ENCODE measurements around the gene DTX3L. TPM values are rescaled to one million over a fixed set of nuclear protein-coding genes. Genes with fewer than 3 reads are reported as not detected.
A peak's percentile ranks its signal among the peaks of the same experiment; 100 is the strongest.
"Not testable (repeated sequence)": the region's sequence is repeated elsewhere in the genome, so short reads cannot be mapped to it uniquely, and the experiment has no call there.

The DTX3L gene
- total RNA-seq, 2 donors from 2014 or later: 30.4 to 65.2 TPM

- Mint-ChIP-seq H3K27ac (no peak overlapping the region), H3K36me3 (peaks cover 35 to 45% of the 10 kb centered on the region in 2 donors), H3K9me3 (no peaks in the 10 kb centered on the region)
- DNase-seq (ENCODE audit: low spot score in 2 of 2): no peak
- no peak for ATAC-seq
Observed at GRCh38 chr3:122555275-122556071, 8.7 kb upstream of the DTX3L start.

GRCh38 chr3:122557356-122557755 lies 6.8 kb upstream of the DTX3L start:
- H3K9me3 Mint-ChIP-seq: no peaks in the 10 kb centered on the region
- ATAC-seq (no peak), DNase-seq (ENCODE audit: low spot score in 2 of 2) (no peak)
- peaks cover 28 to 42% of the 10 kb centered on the region in 2 donors for H3K36me3 Mint-ChIP-seq
- no peak overlapping the region for H3K27ac Mint-ChIP-seq

- H3K27ac Mint-ChIP-seq: no peak overlapping the region
- H3K36me3 Mint-ChIP-seq: peaks cover 25 to 45% of the 10 kb centered on the region in 2 donors
- DNase-seq (ENCODE audit: low spot score in 2 of 2) (no peak), ATAC-seq (no peak)
- no peaks in the 10 kb centered on the region for H3K9me3 Mint-ChIP-seq
Observed at GRCh38 chr3:122558605-122559004, 5.5 kb upstream of the DTX3L start.

GRCh38 chr3:122559906-122560305 lies 4.2 kb upstream of the DTX3L start:
- H3K9me3 Mint-ChIP-seq: no peaks in the 10 kb centered on the region
- peak overlapping the region in 1 of 2 donors; percentile 8 for H3K27ac Mint-ChIP-seq
- peaks cover 32 to 55% of the 10 kb centered on the region in 2 donors for H3K36me3 Mint-ChIP-seq
- ATAC-seq: no peak
- no peak for DNase-seq (ENCODE audit: low spot score in 2 of 2)

- peak overlapping the region; percentile 82 to 87 for H3K27ac Mint-ChIP-seq
- DNase-seq (ENCODE audit: low spot score in 2 of 2) (peak in 1 of 2 donors; percentile 63), ATAC-seq (peak; percentile 13 to 25)
- peaks cover 27 to 56% of the 10 kb centered on the region in 2 donors for H3K36me3 Mint-ChIP-seq
- no peaks in the 10 kb centered on the region for H3K9me3 Mint-ChIP-seq
Observed at GRCh38 chr3:122560680-122561079, 3.5 kb upstream of the DTX3L start.

- ATAC-seq (no peak), DNase-seq (ENCODE audit: low spot score in 2 of 2) (no peak)
- H3K36me3 Mint-ChIP-seq: peaks cover 31 to 66% of the 10 kb centered on the region in 2 donors
- H3K27ac Mint-ChIP-seq: peak overlapping the region; percentile 97 to 100
- H3K9me3 Mint-ChIP-seq: no peaks in the 10 kb centered on the region
Observed at GRCh38 chr3:122562923-122563716, 1.0 kb upstream of the DTX3L start.

- H3K36me3 Mint-ChIP-seq: peaks cover 36 to 71% of the 10 kb centered on the region in 2 donors
- H3K27ac Mint-ChIP-seq: peak overlapping the region; percentile 97 to 100
- peak in 1 of 2 donors; percentile 19 for DNase-seq (ENCODE audit: low spot score in 2 of 2)
- H3K9me3 Mint-ChIP-seq: no peaks in the 10 kb centered on the region
- peak in 1 of 2 donors; percentile 7 for ATAC-seq
Observed at GRCh38 chr3:122563717-122564025, 467 bp upstream of the DTX3L start.

GRCh38 chr3:122568131-122568530 lies 4.0 kb downstream of the DTX3L start:
- H3K9me3 Mint-ChIP-seq; ATAC-seq; DNase-seq (ENCODE audit: low spot score in 2 of 2): not testable (repeated sequence)
- Mint-ChIP-seq H3K27ac (peak overlapping the region; percentile 19 to 56), H3K36me3 (peaks cover 41 to 84% of the 10 kb centered on the region in 2 donors)

- Mint-ChIP-seq H3K36me3 (peaks cover 40 to 82% of the 10 kb centered on the region in 2 donors), H3K9me3 (no peaks in the 10 kb centered on the region)
Observed at GRCh38 chr3:122568755-122569154, 4.6 kb downstream of the DTX3L start.

GRCh38 chr3:122572940-122573412 lies 8.8 kb downstream of the DTX3L start:
- ATAC-seq (peak; percentile 13 to 59), DNase-seq (ENCODE audit: low spot score in 2 of 2) (peak in 1 of 2 donors; percentile 61)
- no peaks in the 10 kb centered on the region for H3K9me3 Mint-ChIP-seq
- H3K36me3 Mint-ChIP-seq: peaks cover 30 to 70% of the 10 kb centered on the region in 2 donors
- peak overlapping the region in 1 of 2 donors; percentile 76 for H3K27ac Mint-ChIP-seq

More at GRCh38 chr3:122568755-122569154, 4.6 kb downstream of the DTX3L start:
- no peak for DNase-seq (ENCODE audit: low spot score in 2 of 2)
- H3K27ac Mint-ChIP-seq: peak overlapping the region; percentile 13 to 19
- ATAC-seq: no peak

GRCh38 chr3:122576174-122576940 lies 12.2 kb downstream of the DTX3L start:
- H3K9me3 Mint-ChIP-seq: peaks cover 3 to 4% of the 10 kb centered on the region in 2 donors
- ATAC-seq (peak; percentile 88 to 92), DNase-seq (ENCODE audit: low spot score in 2 of 2) (peak in 1 of 2 donors; percentile 48)
- H3K36me3 Mint-ChIP-seq: peaks cover 13 to 53% of the 10 kb centered on the region in 2 donors
- H3K27ac Mint-ChIP-seq: peak overlapping the region; percentile 88 to 96

GRCh38 chr3:122577409-122578031 lies 13.4 kb downstream of the DTX3L start, which contains the start of gene PARP15:
PARP15 (plus strand) TSS chr3:122577650; CDS start chr3:122577668, 18 bp downstream.
- peak within 1 kb of the TSS; percentile 96 to 97 for H3K27ac Mint-ChIP-seq
- DNase-seq (ENCODE audit: low spot score in 2 of 2): peak in 1 of 2 donors; percentile 42
- peak in 1 of 2 donors; percentile 2 for ATAC-seq
- H3K36me3 Mint-ChIP-seq: peaks cover 22 to 58% of the 10 kb centered on the region in 2 donors
- H3K9me3 Mint-ChIP-seq: peaks cover 10 to 16% of the 10 kb centered on the region in 2 donors

- H3K9me3 Mint-ChIP-seq: peaks cover 11 to 19% of the 10 kb centered on the region in 2 donors
- no peak for ATAC-seq
- H3K36me3 Mint-ChIP-seq: peaks cover 26 to 59% of the 10 kb centered on the region in 2 donors
- H3K27ac Mint-ChIP-seq: peak overlapping the region; percentile 96 to 97
- no peak for DNase-seq (ENCODE audit: low spot score in 2 of 2)
Observed at GRCh38 chr3:122578069-122578740, 14.1 kb downstream of the DTX3L start.

GRCh38 chr3:122580470-122580869 lies 16.3 kb downstream of the DTX3L start:
- peaks cover 11 to 27% of the 10 kb centered on the region in 2 donors for H3K9me3 Mint-ChIP-seq
- no peak for DNase-seq (ENCODE audit: low spot score in 2 of 2)
- no peak overlapping the region for H3K27ac Mint-ChIP-seq
- ATAC-seq: no peak
- H3K36me3 Mint-ChIP-seq: peaks cover 19 to 61% of the 10 kb centered on the region in 2 donors

GRCh38 chr3:122581622-122582021 lies 17.5 kb downstream of the DTX3L start:
- no peak for ATAC-seq
- Mint-ChIP-seq H3K9me3 (peaks cover 11 to 27% of the 10 kb centered on the region in 2 donors), H3K27ac (no peak overlapping the region), H3K36me3 (peaks cover 19 to 69% of the 10 kb centered on the region in 2 donors)
- DNase-seq (ENCODE audit: low spot score in 2 of 2): no peak

Measured in activated naive CD4-positive, alpha-beta T cell treated with anti-CD3 and anti-CD28 coated beads, Interleukin-2, amount 50 U/mL, for 72 hours (primary cell).